Tibial nerve (tissue), 4 donors: ENCODE data around the gene ATG10.
"Not testable (repeated sequence)": the region's sequence is repeated elsewhere in the genome, so short reads cannot be mapped to it uniquely, and the experiment has no call there.

Experiments used
- CTCF ChIP-seq, 5 experiments: fragments of 200-600 bp in 3 of 5; fragments of 450-650 bp in 2 of 5; sonication (generic) in 3 of 5; IDR thresholded peaks; one replicate each; pipeline ENCODE4 v1.5.1; 2016 to 2019; ENCODE audit warnings: antibody characterized with exemption in 5 of 5, mild to moderate bottlenecking in 3 of 5, moderate library complexity in 2 of 5
- EP300 ChIP-seq, 2 donors: sonication (generic); formaldehyde crosslinking; IDR thresholded peaks; one replicate each; pipeline ENCODE4 v1.6.1; 2017; ENCODE audit warnings: antibody characterized with exemption in 2 of 2, mild to moderate bottlenecking in 1 of 2

- not testable (repeated sequence) for TF ChIP-seq CTCF, EP300 (IDR thresholded peaks at IDR 0.05)
These were observed 300.9 kb downstream of the ATG10 start for GRCh38 chr5:82272571-82273356.
